ENCODE data around the gene ABHD1. TPM values are rescaled to one million over a fixed set of nuclear protein-coding genes. Genes with fewer than 3 reads are reported as not detected.

Gene ABHD1
- total and polyA plus RNA-seq, 3 donors from 2014 or later = 37.3 to 141 (median 76.4) TPM

DNA sequence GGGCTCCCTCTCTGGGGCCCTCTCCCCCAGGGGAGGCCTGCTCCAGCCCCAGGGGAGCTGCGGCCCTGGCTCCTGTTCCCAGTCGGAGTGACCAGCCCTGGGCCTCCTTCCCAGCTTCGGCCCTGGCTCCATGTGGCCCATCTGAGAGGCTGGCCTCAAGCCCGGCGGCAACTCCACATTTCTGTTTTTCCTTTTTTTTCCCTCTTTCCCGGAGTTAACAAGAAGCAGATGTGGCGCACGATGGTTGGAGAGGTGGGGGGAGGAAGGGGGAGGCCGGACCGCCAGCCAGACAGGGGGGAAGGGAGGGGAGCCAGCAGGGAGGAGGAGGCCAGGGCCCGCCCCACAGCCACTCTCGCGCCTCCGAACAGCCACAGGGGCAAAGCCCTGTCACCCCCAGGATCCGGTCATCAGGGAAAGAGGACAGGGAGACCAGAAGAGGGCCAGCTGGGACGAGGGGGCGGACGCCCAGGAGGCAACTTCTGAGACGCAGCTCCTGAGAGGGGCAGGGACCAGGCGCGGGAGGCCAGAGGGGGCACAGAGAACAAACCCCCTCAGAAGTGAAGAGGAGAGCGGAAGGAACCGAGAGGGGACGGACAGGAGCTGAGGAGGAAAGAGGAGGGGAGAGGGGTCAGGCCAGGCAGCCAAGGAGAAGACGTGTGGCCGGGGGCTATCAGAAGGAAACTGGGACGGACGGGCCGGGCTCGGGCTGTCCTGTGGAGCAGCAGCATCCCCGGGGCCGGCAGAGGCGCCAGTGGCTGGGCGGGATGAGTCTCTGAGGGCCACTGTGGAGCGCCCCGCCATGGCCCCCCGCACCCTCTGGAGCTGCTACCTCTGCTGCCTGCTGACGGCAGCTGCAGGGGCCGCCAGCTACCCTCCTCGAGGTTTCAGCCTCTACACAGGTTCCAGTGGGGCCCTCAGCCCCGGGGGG, 45.1 kb upstream of the ABHD1 start, which contains the start of gene EMILIN1:
TSS of gene EMILIN1 (plus strand) at position 349 of the 928 bp plus-strand sequence. CDS start at position 800, 451 bp downstream.
- Histone ChIP-seq H3K4me1 (peaks cover 34% of the 10 kb centered on the region), H3K27me3 (no peaks in the 10 kb centered on the region), H3K36me3 (ENCODE audit: low read depth, missing control alignments) (no peaks in the 10 kb centered on the region), H3K9me3 (no peaks in the 10 kb centered on the region), H3K4me3 (peak within 1 kb of the TSS; percentile 55 to 68), H3K27ac (peak within 1 kb of the TSS; percentile 74 to 76)
- 37 to 45% methylated on average over 31 to 40 of the region's 41 CpGs for WGBS, 2 donors
- DNase-seq = peak; percentile 84
- no peak for TF ChIP-seq POLR2A (IDR thresholded peaks at IDR 0.05)
- TF ChIP-seq, protein P1, sequence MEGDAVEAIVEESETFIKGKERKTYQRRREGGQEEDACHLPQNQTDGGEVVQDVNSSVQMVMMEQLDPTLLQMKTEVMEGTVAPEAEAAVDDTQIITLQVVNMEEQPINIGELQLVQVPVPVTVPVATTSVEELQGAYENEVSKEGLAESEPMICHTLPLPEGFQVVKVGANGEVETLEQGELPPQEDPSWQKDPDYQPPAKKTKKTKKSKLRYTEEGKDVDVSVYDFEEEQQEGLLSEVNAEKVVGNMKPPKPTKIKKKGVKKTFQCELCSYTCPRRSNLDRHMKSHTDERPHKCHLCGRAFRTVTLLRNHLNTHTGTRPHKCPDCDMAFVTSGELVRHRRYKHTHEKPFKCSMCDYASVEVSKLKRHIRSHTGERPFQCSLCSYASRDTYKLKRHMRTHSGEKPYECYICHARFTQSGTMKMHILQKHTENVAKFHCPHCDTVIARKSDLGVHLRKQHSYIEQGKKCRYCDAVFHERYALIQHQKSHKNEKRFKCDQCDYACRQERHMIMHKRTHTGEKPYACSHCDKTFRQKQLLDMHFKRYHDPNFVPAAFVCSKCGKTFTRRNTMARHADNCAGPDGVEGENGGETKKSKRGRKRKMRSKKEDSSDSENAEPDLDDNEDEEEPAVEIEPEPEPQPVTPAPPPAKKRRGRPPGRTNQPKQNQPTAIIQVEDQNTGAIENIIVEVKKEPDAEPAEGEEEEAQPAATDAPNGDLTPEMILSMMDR (IDR thresholded peaks at IDR 0.05) = no peak
- intact Hi-C loops (cut with DNase I; ENCODE audit: low total_unique reads) = no loop called here

DNA sequence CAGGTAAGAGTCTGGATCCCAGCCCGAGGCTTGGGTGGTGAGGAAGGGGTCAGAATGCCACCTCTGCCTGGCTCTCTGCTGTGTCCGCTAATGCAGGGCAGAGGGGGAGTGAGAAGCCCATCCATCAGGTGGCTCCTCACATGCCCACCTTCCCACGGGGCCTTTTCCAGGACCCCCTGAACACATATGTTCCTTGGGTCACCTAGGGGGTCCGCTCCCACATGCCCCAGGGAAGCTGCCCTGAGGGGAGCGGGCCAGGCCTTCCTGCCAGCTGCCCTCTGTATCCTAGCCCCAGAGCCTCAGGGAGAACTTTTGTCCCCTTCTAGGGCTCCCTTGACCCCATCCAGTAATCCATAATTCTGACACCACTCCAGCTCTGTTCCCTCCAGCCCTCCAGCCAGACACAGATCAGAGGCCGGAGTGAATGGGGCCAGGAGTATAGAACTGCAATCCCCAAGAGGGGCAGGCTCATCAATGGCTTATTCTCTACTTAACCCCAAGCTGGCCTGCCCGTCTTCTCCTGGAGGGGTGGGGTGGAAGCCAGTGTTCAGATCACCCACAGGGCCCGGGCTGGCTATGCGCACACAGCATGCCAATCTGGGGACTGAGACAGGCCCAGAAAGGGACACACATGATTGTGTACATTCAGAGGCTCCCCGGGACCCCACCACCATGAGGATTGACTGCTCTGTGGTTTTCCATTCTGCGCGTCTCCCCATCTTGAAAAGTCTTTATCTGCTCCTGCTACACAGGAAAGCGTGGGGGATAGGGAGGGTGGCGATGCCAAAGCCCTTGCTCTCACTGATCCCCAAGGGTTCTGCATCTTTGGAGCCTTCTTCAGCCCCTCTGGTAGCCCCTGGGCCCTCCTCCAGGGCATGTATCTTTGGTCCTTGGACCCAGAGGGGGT, 44.1 kb upstream of the ABHD1 start:
- TF ChIP-seq, protein P1 (IDR thresholded peaks at IDR 0.05) = no peak
- TF ChIP-seq POLR2A (IDR thresholded peaks at IDR 0.05) = no peak
- intact Hi-C loops (cut with DNase I; ENCODE audit: low total_unique reads) = loop anchor here (10.0 kb wide), 1 partner anchor 135 kb away; the partner anchor contains the start of genes ATRAID, CAD and SLC5A6
- H3K27me3 ChIP-seq = no peaks in the 10 kb centered on the region
- H3K9me3 ChIP-seq = no peaks in the 10 kb centered on the region
- peak overlapping the region; percentile 74 to 76 for H3K27ac ChIP-seq
- DNase-seq = no peak
- peaks cover 27% of the 10 kb centered on the region for H3K4me1 ChIP-seq
- H3K4me3 ChIP-seq = peak overlapping the region; percentile 55 to 68
- H3K36me3 ChIP-seq (ENCODE audit: low read depth, missing control alignments) = no peaks in the 10 kb centered on the region
- 54% methylated on average over 13 to 14 of the region's 14 CpGs for WGBS, 2 donors

DNA sequence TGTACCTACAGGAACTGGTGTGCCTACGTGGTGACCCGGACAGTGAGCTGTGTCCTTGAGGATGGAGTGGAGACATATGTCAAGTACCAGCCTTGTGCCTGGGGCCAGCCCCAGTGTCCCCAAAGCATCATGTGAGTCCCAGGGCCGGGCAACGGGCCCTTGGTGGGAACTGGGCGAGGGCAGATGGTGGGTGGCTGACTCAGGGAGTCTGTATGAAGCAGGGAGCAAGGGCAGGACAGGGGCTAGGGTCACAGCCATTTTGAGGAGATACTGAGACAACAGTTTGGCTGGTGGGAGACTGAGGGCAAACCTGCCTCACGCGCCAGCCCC, 43.5 kb upstream of the ABHD1 start:
- intact Hi-C loops (cut with DNase I; ENCODE audit: low total_unique reads) = loop anchor here (10.0 kb wide), 1 partner anchor 135 kb away; the partner anchor contains the start of genes ATRAID, CAD and SLC5A6
- no peak for DNase-seq
- TF ChIP-seq, protein P1 (IDR thresholded peaks at IDR 0.05) = no peak
- no peak for TF ChIP-seq POLR2A (IDR thresholded peaks at IDR 0.05)
- Histone ChIP-seq H3K9me3 (no peaks in the 10 kb centered on the region), H3K4me1 (peaks cover 24% of the 10 kb centered on the region), H3K4me3 (peak overlapping the region; percentile 55 to 68), H3K27me3 (no peaks in the 10 kb centered on the region), H3K36me3 (ENCODE audit: low read depth, missing control alignments) (no peaks in the 10 kb centered on the region), H3K27ac (peak overlapping the region; percentile 74 to 76)
- 45 to 73% methylated on average over 2 to 7 of the region's 7 CpGs for WGBS, 2 donors

DNA sequence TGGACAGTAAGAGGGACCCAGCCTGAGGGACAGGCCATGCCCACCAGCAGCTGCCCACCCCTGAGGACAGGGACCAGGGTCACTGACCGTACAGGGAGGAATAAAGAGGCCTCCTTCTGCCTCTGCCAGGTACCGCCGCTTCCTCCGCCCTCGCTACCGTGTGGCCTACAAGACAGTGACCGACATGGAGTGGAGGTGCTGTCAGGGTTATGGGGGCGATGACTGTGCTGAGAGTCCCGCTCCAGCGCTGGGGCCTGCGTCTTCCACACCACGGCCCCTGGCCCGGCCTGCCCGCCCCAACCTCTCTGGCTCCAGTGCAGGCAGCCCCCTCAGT, 43.0 kb upstream of the ABHD1 start:
- Histone ChIP-seq H3K36me3 (ENCODE audit: low read depth, missing control alignments) (no peaks in the 10 kb centered on the region), H3K4me1 (peaks cover 19% of the 10 kb centered on the region), H3K9me3 (no peaks in the 10 kb centered on the region), H3K4me3 (peak overlapping the region in 1 of 2 donors; percentile 68), H3K27me3 (no peaks in the 10 kb centered on the region), H3K27ac (peak overlapping the region; percentile 74 to 76)
- intact Hi-C loops (cut with DNase I; ENCODE audit: low total_unique reads) = loop anchor here (10.0 kb wide), 1 partner anchor 134 kb away; the partner anchor contains the start of genes ATRAID, CAD and SLC5A6
- TF ChIP-seq, protein P1 (IDR thresholded peaks at IDR 0.05) = no peak
- no peak for TF ChIP-seq POLR2A (IDR thresholded peaks at IDR 0.05)
- DNase-seq = no peak
- 55 to 76% methylated on average over 9 to 14 of the region's 14 CpGs for WGBS, 2 donors
